Uterus (tissue), 4 donors: ENCODE measurements around the gene COL5A1. TPM values are rescaled to one million over a fixed set of nuclear protein-coding genes. Genes with fewer than 3 reads are reported as not detected.

Experiments
- DNase-seq, 2 donors: peaks; one replicate each; pipeline ENCODE4 v3.0.0-alpha.2; 2019 to 2020
- H3K27ac ChIP-seq, 2 donors: fragments of 200-600 bp; sonication (generic); 1 replicate in 1 of 2; 2 replicates in 1 of 2; pipeline ENCODE4 v1.5.1; 2016 to 2018
- H3K27me3 ChIP-seq, 2 donors: fragments of 200-600 bp; sonication (generic); one replicate each; pipeline ENCODE4 v1.5.1; 2018 to 2019; ENCODE audit warnings: control low read depth in 1 of 2
- H3K36me3 ChIP-seq, 2 donors: fragments of 200-600 bp; sonication (generic); one replicate each; pipeline ENCODE4 v1.5.1; 2019; ENCODE audit warnings: control low read depth in 1 of 2
- H3K4me1 ChIP-seq, 2 donors: fragments of 200-600 bp; sonication (generic); one replicate each; pipeline ENCODE4 v1.5.1; 2018 to 2019; ENCODE audit warnings: control low read depth in 1 of 2
- H3K4me3 ChIP-seq, 2 donors: fragments of 200-600 bp; sonication (generic); 1 replicate in 1 of 2; 2 replicates in 1 of 2; pipeline ENCODE4 v1.5.1; 2018 to 2019; ENCODE audit warnings: mild to moderate bottlenecking in 1 of 2
- H3K9me3 ChIP-seq, 2 donors: fragments of 200-600 bp; sonication (generic); one replicate each; pipeline ENCODE4 v1.5.1; 2019; ENCODE audit warnings: control low read depth in 1 of 2
- POLR2A ChIP-seq, 2 donors: fragments of 450-650 bp; IDR thresholded peaks; one replicate each; pipeline ENCODE4 v1.6.1; 2016; ENCODE audit warnings: antibody characterized with exemption in 2 of 2, mild to moderate bottlenecking in 1 of 2, moderate library complexity in 1 of 2
- intact Hi-C: fragments of 100-400 bp; cut with DNase I; formaldehyde crosslinking; loops from one replicate; pipeline ENCODE4 v1.15.1; 2023; ENCODE audit warnings: low total_unique reads
- total RNA-seq, 4 donors: library from RNA; depleted of rRNA in 3 of 4; stranded (reverse); fragments of >200 nt in 3 of 4; gene quantifications; one replicate each; pipeline versions ENCODE4 v1.1.0 to v1.2.4, GENCODE V29; 2014 to 2023
- TF ChIP-seq, protein P1 (sequence below), 4 experiments: fragments of 200-600 bp in 2 of 4; fragments of 450-650 bp in 2 of 4; sonication (generic) in 2 of 4; IDR thresholded peaks; one replicate each; pipeline ENCODE4 v1.5.1; 2016 to 2019; ENCODE audit warnings: antibody characterized with exemption in 4 of 4, mild to moderate bottlenecking in 2 of 4, moderate library complexity in 1 of 4
- donor health status: DM: yes; HTN: yes; CAD: no.

Gene COL5A1
- total RNA-seq, 4 donors from 2014 or later: 21.2 to 604 (median 129) TPM

DNA sequence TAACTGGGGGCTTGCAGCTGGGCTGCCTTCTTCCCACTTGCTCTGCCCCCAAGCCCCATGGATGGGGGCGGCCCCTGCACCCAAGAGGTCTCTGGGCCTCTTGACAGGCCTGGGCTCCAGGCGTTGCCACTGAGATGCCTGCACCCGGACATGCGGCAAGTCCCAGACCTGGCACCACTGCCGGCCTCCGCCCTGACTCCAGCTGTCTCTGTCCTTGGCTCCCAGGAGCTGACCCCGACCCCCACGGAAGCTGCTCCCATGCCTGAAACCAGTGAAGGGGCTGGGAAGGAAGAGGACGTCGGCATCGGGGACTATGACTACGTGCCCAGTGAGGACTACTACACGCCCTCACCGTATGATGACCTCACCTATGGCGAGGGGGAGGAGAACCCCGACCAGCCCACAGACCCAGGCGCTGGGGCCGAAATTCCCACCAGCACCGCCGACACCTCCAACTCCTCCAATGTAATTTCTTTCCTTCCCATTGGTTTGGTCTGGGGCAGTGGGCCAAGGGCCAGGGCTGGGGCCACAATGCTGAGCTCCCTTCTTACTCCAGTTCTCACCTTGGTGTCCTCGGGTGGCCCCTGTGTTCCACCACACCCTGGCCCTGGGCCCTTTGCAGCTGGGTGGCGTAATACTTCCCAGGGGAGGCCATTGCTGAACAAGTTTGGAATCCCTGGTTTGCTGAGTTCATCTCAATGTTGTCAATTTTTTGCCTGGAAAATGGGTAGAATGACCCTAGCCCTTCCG is 88.6 kb downstream of the COL5A1 start:
- Histone ChIP-seq H3K27ac (peak overlapping the region; percentile 51 to 67), H3K4me3 (no peak overlapping the region), H3K27me3 (no peaks in the 10 kb centered on the region), H3K36me3 (no peaks in the 10 kb centered on the region), H3K9me3 (no peaks in the 10 kb centered on the region), H3K4me1 (peaks cover 0 to 14% of the 10 kb centered on the region in 2 donors)
- intact Hi-C loops: loop anchor here (10.0 kb wide), 1 partner anchor 275 kb away; no protein-coding TSS in a partner anchor
- TF ChIP-seq, protein P1, sequence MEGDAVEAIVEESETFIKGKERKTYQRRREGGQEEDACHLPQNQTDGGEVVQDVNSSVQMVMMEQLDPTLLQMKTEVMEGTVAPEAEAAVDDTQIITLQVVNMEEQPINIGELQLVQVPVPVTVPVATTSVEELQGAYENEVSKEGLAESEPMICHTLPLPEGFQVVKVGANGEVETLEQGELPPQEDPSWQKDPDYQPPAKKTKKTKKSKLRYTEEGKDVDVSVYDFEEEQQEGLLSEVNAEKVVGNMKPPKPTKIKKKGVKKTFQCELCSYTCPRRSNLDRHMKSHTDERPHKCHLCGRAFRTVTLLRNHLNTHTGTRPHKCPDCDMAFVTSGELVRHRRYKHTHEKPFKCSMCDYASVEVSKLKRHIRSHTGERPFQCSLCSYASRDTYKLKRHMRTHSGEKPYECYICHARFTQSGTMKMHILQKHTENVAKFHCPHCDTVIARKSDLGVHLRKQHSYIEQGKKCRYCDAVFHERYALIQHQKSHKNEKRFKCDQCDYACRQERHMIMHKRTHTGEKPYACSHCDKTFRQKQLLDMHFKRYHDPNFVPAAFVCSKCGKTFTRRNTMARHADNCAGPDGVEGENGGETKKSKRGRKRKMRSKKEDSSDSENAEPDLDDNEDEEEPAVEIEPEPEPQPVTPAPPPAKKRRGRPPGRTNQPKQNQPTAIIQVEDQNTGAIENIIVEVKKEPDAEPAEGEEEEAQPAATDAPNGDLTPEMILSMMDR (IDR thresholded peaks at IDR 0.05): no peak
- TF ChIP-seq POLR2A (IDR thresholded peaks at IDR 0.05): no peak
- peak; percentile 65 to 72 for DNase-seq

DNA sequence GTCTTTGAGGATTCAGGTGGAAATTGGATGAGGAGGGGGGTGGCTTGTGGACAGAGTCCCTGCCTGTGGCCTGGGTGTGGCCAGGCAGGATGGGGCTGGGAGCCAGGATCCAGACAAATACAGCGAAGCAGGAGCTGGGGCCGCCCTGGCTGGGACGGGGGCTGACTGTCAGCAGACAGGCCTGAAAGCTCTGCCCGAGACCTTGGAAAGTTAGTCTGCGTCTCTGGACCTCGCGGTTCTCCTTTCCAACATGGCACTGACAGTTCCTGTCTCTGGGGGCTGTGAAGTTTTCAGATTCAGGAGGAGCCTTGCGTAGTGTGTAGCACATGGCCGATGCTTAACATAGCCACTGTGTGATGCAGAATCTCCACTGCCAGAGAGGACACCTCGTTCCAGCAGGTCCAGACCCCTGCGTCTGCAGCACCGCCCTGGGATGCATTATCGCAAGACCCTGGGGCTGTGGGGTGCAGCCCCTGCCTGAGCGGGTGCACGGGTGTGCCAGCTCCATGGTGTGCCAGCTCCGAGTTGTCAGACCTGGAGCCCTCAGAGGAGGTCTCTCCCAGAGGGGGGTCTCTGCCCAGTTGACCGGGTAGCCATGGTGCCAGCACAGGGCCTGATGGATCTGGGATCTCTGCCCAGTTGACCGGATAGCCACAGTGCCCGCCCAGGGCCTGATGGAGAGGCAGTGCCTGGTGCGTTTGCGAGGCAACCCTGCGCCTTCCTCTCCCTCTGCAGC is 89.3 kb downstream of the COL5A1 start:
- peak overlapping the region; percentile 51 to 67 for H3K27ac ChIP-seq
- no peak overlapping the region for H3K4me3 ChIP-seq
- peaks cover 0 to 14% of the 10 kb centered on the region in 2 donors for H3K4me1 ChIP-seq
- intact Hi-C loops: loop anchor here (10.0 kb wide), 1 partner anchor 276 kb away; no protein-coding TSS in a partner anchor
- no peaks in the 10 kb centered on the region for H3K27me3 ChIP-seq
- TF ChIP-seq, protein P1 (IDR thresholded peaks at IDR 0.05): no peak
- no peaks in the 10 kb centered on the region for H3K36me3 ChIP-seq
- H3K9me3 ChIP-seq: no peaks in the 10 kb centered on the region
- DNase-seq: no peak

DNA sequence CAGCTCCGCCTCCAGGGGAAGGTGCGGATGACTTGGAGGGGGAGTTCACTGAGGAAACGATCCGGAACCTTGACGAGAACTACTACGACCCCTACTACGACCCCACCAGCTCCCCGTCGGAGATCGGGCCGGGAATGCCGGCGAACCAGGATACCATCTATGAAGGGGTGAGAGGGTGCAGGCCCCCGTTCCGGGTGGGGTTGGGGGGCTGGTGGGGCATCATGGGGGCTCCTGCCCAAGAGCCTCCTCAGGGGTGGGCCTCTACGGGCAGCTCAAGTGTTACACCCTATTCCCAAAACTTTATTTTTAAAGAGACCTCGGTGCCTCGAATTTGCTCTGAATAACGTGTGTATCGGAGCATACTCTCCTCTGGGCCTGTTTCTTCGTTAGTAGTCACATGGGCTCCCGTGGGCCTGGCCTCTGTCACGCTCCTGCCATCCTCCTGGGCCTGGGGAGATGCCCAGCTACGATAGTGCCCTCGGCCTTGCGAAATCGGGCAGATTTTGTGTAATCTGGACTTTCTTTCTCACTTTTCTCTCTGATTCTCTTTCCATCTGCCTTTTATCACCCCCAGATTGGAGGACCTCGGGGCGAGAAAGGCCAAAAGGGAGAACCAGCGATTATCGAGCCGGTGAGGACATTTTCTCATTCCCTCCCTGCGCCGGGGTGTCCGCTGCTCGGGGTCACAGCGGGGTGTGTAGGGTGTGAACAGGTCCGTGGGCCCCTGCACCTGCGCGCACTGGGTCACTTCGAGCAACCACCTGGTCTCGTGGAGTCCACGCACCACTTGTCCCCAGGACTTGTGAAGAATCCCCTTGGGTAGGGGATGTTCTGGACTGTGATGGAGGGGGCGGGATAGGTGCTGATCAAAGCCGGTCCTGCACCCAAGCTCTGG is 90.1 kb downstream of the COL5A1 start:
- Histone ChIP-seq H3K4me1 (peaks cover 0 to 14% of the 10 kb centered on the region in 2 donors), H3K9me3 (no peaks in the 10 kb centered on the region), H3K4me3 (no peak overlapping the region), H3K36me3 (no peaks in the 10 kb centered on the region), H3K27me3 (no peaks in the 10 kb centered on the region), H3K27ac (peak overlapping the region; percentile 67 to 78)
- intact Hi-C loops: loop anchor here (10.0 kb wide), 1 partner anchor 277 kb away; no protein-coding TSS in a partner anchor
- no peak for TF ChIP-seq POLR2A (IDR thresholded peaks at IDR 0.05)
- TF ChIP-seq, protein P1 (IDR thresholded peaks at IDR 0.05): no peak
- DNase-seq: no peak

DNA sequence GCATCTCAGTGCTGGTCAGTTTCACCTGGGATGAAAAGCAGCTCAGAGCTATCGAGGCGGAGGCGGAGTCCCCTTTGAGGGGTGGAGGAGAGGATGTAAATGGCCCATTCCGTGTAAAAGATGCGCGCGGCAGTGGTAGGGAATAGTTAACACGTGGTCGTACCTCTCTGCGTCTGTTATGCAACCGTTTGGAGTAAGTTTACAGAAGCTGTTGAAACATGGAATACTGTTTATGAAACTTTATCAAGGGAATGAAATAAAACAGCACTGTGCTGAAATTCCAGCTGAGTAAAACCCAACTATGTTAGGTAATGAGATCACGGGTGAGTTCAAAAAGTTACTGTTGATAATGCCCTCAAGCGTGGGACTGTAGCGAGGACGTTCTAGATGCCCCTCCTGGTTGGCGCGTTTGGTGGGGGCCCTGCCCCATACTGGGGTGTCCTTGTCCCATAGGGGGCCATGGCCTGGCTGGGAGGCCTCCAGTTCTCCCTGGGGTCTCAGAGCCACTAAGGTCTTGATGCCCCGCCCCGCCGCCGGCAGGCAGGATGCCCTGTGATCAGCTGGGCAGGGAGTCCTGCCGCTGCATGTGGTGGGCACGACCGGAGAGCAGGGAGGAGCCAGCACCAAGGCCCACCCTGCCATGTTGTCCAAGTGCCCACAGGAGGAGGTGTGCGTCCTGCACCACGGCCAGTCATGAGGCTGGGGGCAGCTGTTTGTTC is 90.9 kb downstream of the COL5A1 start:
- TF ChIP-seq, protein P1 (IDR thresholded peaks at IDR 0.05): no peak
- no peak for TF ChIP-seq POLR2A (IDR thresholded peaks at IDR 0.05)
- Histone ChIP-seq H3K4me3 (no peak overlapping the region), H3K4me1 (peaks cover 0 to 14% of the 10 kb centered on the region in 2 donors), H3K27me3 (no peaks in the 10 kb centered on the region), H3K27ac (peak overlapping the region; percentile 67 to 78), H3K36me3 (no peaks in the 10 kb centered on the region), H3K9me3 (no peaks in the 10 kb centered on the region)
- intact Hi-C loops: loop anchor here (10.0 kb wide), 1 partner anchor 278 kb away; no protein-coding TSS in a partner anchor
- DNase-seq: peak; percentile 44 to 60
